ENCODE measurements around the gene EBF3. TPM values are rescaled to one million over a fixed set of nuclear protein-coding genes. Genes with fewer than 3 reads are reported as not detected.

EBF3 gene
- total RNA-seq, 2 experiments from 2014 or later = not detected

DNA sequence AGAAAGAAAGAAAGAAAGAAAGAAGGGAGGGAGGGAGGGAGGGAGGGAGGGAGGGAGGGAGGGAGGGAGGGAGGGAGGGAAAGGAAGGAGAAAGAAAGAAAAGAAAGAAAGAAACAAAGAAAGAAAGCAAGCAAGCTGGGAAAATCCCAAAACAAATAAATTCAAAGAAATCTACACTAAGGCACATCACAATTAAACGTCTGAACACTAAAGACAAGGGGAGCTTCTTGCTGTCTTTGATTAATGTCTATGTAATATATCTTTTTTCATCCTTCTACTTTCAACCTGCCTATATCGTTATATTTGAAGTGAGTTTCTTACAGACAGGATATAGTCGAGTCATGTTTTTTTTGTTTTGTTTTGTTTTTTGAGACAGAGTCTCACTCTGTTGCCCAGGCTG lies 28.3 kb upstream of the EBF3 start:
- H3K9me3 Mint-ChIP-seq = peaks cover 11% of the 10 kb centered on the region

DNA sequence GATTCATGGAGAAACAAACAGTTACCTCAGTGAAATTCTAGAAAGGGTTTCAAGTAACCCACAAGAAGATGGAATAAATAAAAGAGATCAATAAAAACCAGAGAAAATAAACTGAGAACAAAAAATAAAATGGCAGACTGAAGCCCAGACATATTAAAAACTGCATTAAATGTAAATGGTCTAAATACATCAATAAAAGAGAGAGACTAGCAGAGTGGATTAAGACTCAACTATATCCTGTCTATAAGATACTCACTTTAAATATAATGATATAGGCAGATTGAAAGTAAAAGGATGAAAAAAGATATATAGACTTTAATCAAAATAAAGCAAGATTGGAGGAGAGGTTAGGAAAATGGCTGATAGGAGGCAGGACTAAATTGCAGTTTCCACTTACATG lies 18.8 kb upstream of the EBF3 start:
- H3K36me3 ChIP-seq (ENCODE audit: insufficient read depth, low read length) = no peaks in the 10 kb centered on the region
- DNase-seq = no peak
- H3K27me3 ChIP-seq (ENCODE audit: control insufficient read depth in 1 of 2, insufficient read depth in 2 of 2, low read length in 2 of 2) = peaks cover 18 to 19% of the 10 kb centered on the region in 2 experiments
- Mint-ChIP-seq H3K4me3 (no peak overlapping the region), H3K4me1 (ENCODE audit: low read depth) (no peaks in the 10 kb centered on the region), H3K27ac (no peak overlapping the region), H3K36me3 (ENCODE audit: low read depth) (peaks cover 20% of the 10 kb centered on the region), H3K27me3 (peaks cover 74% of the 10 kb centered on the region), H3K9me3 (peaks cover 13% of the 10 kb centered on the region)
- intact Hi-C loops (cut with DNase I, micrococcal nuclease) = no loop called here
- H3K27ac ChIP-seq (ENCODE audit: low read depth in 1 of 2, low read length in 2 of 2) = no peak overlapping the region
- ChIA-PET POLR2A (no interaction called here), CTCF (no interaction called here)
- H3K9me3 ChIP-seq (ENCODE audit: control insufficient read depth in 1 of 2, insufficient read depth in 1 of 2, low read length in 2 of 2) = peaks cover 22 to 27% of the 10 kb centered on the region in 2 experiments
- H3K4me3 ChIP-seq (ENCODE audit: low read length) = no peak overlapping the region
- ATAC-seq (ENCODE audit: poor library complexity) = no peak
- no peaks in the 10 kb centered on the region for H3K4me1 ChIP-seq (ENCODE audit: insufficient read depth, low read length)
- TF ChIP-seq, protein P1, sequence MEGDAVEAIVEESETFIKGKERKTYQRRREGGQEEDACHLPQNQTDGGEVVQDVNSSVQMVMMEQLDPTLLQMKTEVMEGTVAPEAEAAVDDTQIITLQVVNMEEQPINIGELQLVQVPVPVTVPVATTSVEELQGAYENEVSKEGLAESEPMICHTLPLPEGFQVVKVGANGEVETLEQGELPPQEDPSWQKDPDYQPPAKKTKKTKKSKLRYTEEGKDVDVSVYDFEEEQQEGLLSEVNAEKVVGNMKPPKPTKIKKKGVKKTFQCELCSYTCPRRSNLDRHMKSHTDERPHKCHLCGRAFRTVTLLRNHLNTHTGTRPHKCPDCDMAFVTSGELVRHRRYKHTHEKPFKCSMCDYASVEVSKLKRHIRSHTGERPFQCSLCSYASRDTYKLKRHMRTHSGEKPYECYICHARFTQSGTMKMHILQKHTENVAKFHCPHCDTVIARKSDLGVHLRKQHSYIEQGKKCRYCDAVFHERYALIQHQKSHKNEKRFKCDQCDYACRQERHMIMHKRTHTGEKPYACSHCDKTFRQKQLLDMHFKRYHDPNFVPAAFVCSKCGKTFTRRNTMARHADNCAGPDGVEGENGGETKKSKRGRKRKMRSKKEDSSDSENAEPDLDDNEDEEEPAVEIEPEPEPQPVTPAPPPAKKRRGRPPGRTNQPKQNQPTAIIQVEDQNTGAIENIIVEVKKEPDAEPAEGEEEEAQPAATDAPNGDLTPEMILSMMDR (IDR thresholded peaks at IDR 0.05) = no peak

More for the DNA sequence above, 28.3 kb upstream of the EBF3 start:
- Mint-ChIP-seq H3K36me3 (ENCODE audit: low read depth) (no peaks in the 10 kb centered on the region), H3K27ac (no peak overlapping the region), H3K4me1 (ENCODE audit: low read depth) (no peaks in the 10 kb centered on the region), H3K27me3 (peaks cover 69% of the 10 kb centered on the region), H3K4me3 (no peak overlapping the region)
- no peak for DNase-seq
- ChIA-PET CTCF (no interaction called here), POLR2A (no interaction called here)
- Histone ChIP-seq H3K36me3 (ENCODE audit: insufficient read depth, low read length) (no peaks in the 10 kb centered on the region), H3K27ac (ENCODE audit: low read depth in 1 of 2, low read length in 2 of 2) (no peak overlapping the region), H3K27me3 (ENCODE audit: control insufficient read depth in 1 of 2, insufficient read depth in 2 of 2, low read length in 2 of 2) (peaks cover 3 to 5% of the 10 kb centered on the region in 2 experiments), H3K4me3 (ENCODE audit: low read length) (no peak overlapping the region), H3K9me3 (ENCODE audit: control insufficient read depth in 1 of 2, insufficient read depth in 1 of 2, low read length in 2 of 2) (peaks cover 5 to 9% of the 10 kb centered on the region in 2 experiments), H3K4me1 (ENCODE audit: insufficient read depth, low read length) (no peaks in the 10 kb centered on the region)
- TF ChIP-seq, protein P1 (IDR thresholded peaks at IDR 0.05) = no peak
- no peak for ATAC-seq (ENCODE audit: poor library complexity)
- intact Hi-C loops (cut with DNase I, micrococcal nuclease) = no loop called here

DNA sequence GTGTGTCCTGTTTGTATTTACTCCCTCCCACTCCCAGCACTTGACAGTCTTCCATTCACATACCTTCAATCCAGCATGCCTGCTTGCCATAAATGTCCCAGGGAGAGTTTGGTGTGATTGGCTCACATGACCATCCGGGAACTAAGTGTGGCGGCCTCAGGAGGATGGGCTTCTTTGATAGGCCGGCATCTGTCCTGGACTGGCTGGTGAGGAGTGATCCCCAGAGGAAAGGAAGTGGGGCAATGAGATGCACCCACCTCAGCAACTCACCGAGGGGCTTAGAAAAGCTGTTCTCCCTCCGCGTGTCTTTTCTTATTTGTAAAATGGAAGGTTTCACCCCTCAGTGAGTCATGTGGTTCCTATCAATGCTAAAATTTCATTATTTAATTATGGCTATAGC lies 14.9 kb upstream of the EBF3 start:
- TF ChIP-seq, protein P1 (IDR thresholded peaks at IDR 0.05) = no peak
- CTCF ChIA-PET = no interaction called here
- no peak overlapping the region for H3K4me3 ChIP-seq (ENCODE audit: low read length)
- Mint-ChIP-seq H3K4me3 (no peak overlapping the region), H3K27ac (no peak overlapping the region), H3K36me3 (ENCODE audit: low read depth) (peaks cover 14% of the 10 kb centered on the region), H3K9me3 (peaks cover 9% of the 10 kb centered on the region), H3K4me1 (ENCODE audit: low read depth) (no peaks in the 10 kb centered on the region), H3K27me3 (peaks cover 83% of the 10 kb centered on the region)
- ATAC-seq (ENCODE audit: poor library complexity) (no peak), DNase-seq (no peak)
- peaks cover 33 to 49% of the 10 kb centered on the region in 2 experiments for H3K27me3 ChIP-seq (ENCODE audit: control insufficient read depth in 1 of 2, insufficient read depth in 2 of 2, low read length in 2 of 2)
- peaks cover 13 to 17% of the 10 kb centered on the region in 2 experiments for H3K9me3 ChIP-seq (ENCODE audit: control insufficient read depth in 1 of 2, insufficient read depth in 1 of 2, low read length in 2 of 2)
- intact Hi-C loops (cut with DNase I, micrococcal nuclease) = loop anchor here in 1 of 2 experiments (5.0 kb wide), 1 partner anchor 1767 kb away; no protein-coding TSS in a partner anchor
- no peaks in the 10 kb centered on the region for H3K4me1 ChIP-seq (ENCODE audit: insufficient read depth, low read length)
- no peaks in the 10 kb centered on the region for H3K36me3 ChIP-seq (ENCODE audit: insufficient read depth, low read length)
- POLR2A ChIA-PET = no interaction called here
- no peak overlapping the region for H3K27ac ChIP-seq (ENCODE audit: low read depth in 1 of 2, low read length in 2 of 2)
